DND-41 (cell line): ENCODE results near the gene JAZF1.

Experiments used
- EZH2 ChIP-seq: IDR thresholded peaks from 3 replicates; pipeline ENCODE4 v1.6.1; 2012; ENCODE audit warnings: borderline replicate concordance, low read depth, mild to moderate bottlenecking, moderate library complexity, low read length, inconsistent platforms; ENCODE audit not compliant: severe bottlenecking
- TF ChIP-seq, protein P1 (sequence below): IDR thresholded peaks from 2 replicates; pipeline ENCODE4 v1.5.1; 2012; ENCODE audit warnings: borderline replicate concordance, low read length, moderate library complexity, mild to moderate bottlenecking; ENCODE audit not compliant: poor library complexity, severe bottlenecking; ENCODE audit errors: extremely low read depth

DNA sequence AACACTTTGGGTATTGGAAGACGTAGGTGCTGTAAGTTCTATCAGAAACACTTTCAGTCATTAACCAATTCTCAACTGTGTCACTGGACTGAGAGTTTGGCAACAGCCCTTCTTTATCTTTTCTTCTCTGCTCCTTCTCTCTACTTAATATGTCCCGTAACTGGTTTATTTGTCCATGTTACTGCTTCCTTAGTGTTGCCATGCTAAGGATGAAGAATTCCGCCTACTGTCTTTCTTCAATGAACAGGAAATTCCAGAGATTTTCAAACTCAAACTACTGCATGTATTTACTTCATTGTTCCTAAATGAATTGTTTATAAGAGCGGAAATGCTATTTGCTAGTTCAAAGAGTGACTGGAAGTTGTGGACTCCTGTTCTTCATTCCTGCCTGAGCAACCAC lies 296.9 kb downstream of the JAZF1 start:
- TF ChIP-seq, protein P1, sequence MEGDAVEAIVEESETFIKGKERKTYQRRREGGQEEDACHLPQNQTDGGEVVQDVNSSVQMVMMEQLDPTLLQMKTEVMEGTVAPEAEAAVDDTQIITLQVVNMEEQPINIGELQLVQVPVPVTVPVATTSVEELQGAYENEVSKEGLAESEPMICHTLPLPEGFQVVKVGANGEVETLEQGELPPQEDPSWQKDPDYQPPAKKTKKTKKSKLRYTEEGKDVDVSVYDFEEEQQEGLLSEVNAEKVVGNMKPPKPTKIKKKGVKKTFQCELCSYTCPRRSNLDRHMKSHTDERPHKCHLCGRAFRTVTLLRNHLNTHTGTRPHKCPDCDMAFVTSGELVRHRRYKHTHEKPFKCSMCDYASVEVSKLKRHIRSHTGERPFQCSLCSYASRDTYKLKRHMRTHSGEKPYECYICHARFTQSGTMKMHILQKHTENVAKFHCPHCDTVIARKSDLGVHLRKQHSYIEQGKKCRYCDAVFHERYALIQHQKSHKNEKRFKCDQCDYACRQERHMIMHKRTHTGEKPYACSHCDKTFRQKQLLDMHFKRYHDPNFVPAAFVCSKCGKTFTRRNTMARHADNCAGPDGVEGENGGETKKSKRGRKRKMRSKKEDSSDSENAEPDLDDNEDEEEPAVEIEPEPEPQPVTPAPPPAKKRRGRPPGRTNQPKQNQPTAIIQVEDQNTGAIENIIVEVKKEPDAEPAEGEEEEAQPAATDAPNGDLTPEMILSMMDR, result no peak
- TF ChIP-seq EZH2, result no peak
